GM18505 (cell line): ENCODE data around the gene FBXL19.
A peak's percentile ranks its signal among the peaks of the same experiment; 100 is the strongest.

Experiments
- ATAC-seq: cut with Tn5 transposase; IDR thresholded peaks from one replicate; pipeline ENCODE4 v1.9.1; 2021; ENCODE audit not compliant: unreplicated experiment
- POLR2A ChIP-seq: IDR thresholded peaks from 4 replicates; pipeline ENCODE4 v1.6.1; 2011; ENCODE audit warnings: borderline replicate concordance; ENCODE audit not compliant: insufficient read depth, insufficient read length; ENCODE audit errors: extremely low read depth

Gene FBXL19

DNA sequence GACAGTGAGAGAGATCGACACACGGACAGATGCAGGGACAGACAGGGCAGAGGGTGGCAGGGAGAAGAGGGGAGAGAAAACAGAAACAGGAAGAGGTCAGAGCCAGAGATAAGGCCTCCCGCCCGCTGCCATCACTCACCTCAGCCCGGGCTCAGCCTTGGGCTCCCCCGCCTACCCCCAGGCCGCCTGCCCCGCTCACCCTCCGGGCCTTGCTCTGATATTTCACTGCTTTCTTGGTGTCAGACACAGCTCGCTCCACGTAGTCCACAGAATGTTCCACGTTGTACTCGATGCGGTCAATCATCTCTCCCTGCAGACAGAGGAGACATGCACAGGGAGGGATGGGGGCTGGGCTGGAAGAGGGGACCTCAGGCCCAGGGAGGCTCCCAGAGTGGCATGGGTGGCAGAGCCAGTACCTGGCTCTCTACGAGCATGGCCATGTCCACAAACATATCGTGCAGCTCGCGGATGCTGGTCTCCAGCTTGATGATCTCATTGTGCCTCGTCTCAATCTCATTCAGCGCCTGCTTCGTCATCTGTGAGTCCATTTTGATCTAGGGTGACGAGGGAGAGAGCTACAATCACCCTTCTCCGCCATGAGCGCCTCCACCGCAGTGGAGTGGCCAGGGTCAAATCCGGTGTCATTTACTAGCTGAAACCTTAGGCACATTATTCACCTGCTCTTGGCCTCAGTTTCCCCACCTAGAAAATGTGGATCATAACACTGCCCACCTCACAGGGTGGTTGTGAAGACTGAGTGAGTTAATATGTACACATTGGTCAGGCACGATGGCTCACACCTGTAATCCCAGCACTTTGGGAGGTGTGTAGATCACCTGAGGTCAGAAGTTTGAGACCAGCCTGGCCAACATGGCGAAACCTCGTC is 69.8 kb downstream of the FBXL19 start:
- TF ChIP-seq POLR2A, result no peak

DNA sequence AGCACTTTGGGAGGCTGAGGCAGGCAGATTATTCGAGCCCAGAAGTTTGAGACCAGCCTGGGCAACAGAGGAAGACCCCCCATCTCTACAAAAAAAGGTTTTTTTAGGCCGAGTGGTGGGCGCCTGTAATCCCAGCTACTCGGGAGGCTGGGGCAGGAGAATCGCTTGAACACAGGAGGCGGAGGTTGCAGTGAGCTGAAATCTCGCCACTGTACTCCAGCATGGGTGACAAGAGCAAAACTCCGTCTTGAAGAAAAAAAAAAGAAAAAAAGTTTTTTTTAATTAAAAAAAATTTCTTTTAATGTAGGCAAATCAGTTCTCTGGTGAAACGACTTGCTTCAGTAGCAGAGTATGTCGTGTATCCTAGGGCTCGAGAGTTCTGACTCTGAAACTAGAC is 72.6 kb downstream of the FBXL19 start:
- peak; percentile 15 for TF ChIP-seq POLR2A
- ATAC-seq, result no peak

More for the DNA sequence above, 69.8 kb downstream of the FBXL19 start:
- no peak for ATAC-seq

DNA sequence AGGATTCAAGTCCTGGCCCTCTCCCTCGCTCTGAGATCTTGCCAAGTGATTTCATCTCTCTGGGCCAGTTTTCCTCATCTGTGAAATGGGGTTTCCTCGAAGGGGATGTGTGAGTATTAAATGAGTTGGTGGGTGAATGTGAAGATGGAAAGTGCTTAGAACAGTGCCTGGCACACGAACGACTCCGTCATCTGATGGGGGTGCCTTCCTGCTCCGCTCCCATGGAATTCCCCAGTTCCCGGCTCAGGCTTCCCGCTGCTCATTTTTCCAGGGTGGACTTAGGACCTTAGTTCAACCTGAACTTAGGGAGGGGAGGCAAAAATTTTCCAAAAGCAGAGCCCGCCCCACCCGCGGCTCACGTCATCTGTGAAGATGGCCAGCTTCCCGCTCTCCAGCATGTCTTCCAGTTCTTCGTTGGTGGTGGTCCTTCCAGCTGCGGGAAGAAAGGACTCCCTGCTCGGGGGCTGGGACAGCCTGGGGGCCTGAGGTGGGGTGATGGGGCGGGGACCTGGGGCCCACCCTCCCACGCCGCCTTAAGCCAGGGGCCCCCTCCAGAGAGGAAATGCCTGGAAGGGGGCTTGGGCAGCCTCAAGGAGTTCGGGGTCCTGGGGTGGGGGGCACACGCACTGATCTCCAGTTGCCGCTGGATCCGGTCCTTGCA is 73.1 kb downstream of the FBXL19 start:
- peak; percentile 44 for TF ChIP-seq POLR2A
- no peak for ATAC-seq

- ATAC-seq, result peak; percentile 74
- TF ChIP-seq POLR2A, result peak; percentile 89
These were observed 73.8 kb downstream of the FBXL19 start for GRCh38 chr16:30996985-30997724.

DNA sequence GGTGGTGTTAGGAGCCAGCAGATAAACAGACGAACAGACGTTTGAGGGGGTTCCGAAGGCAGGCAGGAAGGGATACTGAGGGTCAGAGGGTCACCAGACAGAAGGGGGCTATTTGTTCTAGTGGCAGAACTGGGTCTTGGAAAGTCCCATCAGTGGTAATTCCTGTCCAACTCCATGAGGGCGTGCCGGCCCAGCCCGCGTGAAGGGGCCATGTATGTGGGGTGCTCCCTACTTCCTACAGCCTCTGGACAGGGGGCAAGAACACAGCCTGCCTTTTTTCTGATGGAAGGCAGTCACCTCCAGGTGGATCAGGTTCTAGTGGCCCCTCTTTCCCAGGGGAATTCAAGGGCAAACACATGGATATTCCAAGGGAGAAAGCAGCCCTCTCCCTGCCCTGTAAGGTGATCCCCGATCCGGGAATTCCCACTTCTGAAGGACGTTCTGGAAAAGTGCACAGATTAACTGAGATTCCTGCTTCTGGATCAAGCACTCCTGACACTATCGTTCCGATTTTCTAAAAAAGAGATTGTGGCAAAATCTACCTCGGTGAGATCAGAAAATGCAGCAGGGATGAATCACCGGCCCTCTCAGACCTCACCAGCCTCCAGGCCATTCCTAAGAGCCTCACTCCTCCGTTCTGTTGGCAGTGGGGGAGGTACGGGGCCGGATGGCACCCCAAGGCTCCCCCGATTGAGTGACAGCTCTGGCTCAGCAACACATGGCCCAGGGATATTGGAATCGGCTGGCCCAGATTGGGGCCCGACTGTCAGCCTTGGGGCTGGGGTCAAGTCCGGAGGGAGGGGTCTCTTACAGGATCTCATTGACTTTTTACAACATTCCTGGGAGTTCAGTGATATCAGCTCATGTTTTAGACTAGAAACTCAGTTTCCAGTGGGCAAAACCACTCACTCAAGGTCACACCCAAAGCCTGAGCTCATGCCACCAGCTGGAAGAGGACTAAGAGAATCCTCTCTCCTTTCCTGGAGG is 74.6 kb downstream of the FBXL19 start:
- no peak for ATAC-seq

More for the DNA sequence above, 74.6 kb downstream of the FBXL19 start:
- no peak for TF ChIP-seq POLR2A
